ENCODE results near the gene RECQL5. TPM values are rescaled to one million over a fixed set of nuclear protein-coding genes. Genes with fewer than 3 reads are reported as not detected.

Gene RECQL5
- 18.7 to 27.1 TPM (median 26.1 TPM) in 5 replicates for total RNA-seq (2022; extraction: Qiagen RNA extraction; ENCODE audit: low read depth)

DNA sequence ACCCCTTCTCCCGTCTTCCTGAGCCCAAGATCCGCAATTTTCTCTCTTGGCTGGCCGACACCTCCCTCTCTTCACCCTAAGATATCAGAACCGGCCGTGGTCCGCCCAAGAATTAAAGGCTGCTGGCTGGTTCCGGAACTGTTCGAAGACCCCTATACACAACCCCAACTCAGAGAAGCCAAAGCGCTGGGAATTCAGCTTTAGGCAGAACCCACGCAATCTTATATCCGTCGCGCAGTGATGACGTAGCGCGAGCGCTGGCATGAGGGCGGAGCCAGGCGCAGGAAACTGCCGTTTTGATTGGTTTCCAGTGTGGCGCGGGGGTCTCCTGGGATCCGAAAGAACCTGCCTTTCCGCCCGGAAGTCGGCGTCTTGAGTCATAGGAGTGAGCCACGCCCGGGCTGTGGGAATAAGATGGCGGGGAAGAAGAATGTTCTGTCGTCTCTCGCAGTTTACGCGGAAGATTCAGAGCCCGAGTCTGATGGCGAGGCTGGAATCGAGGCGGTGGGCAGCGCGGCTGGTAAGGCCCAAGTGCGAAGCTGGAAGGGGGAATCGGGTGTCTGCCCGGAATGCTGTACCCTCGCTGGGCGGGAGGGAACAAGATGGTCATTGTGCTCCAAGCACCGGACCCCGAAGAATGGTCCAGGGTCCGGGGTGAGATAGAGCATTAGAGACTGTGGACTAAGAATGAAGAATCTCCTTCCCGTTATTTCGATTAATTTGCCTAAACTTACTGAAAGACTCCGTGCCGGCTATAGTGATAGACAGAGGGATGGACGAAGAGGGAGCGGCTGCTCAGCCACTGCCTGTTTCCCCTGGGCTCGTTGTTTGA is at the start of gene RECQL5, which contains the start of gene SAP30BP:
Gene RECQL5 (minus strand): TSS at position 196 of the 832 bp plus-strand sequence. CDS start 597 bp downstream, outside the sequence.
Gene SAP30BP (plus strand): TSS at position 380 of the 832 bp plus-strand sequence. CDS start 35 bp downstream, at position 415.

DNA sequence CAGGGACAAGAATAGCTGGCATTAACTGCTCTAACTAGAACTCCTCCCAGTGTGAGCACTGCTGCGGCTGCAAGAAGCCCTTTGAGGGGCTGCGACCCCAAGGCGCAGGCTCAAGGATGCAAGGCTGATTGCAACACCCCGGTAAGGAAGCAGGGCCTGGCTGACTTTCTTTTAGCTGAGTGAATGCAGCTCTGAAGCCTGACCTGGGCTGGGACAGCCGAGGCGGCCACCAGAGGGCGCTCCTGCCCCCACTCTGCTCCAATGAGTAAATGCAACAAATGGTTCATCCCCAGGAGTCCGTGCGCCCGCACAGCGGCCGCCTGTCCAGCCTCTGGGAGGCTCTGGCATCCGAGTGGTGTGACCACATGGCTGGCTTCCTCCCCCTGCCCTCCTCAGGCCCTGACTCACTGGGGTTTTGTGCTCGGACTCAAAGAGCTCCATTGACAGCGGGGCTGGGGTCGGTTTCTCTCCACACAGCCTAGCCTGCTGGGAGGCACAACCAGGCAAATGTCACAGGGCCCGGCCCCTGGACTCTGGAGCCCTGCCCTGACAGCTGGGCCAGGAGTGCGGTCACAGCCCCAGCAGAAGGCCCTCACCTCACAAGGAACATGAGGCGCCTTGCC is 34.0 kb downstream of the RECQL5 start, which contains the start of gene SMIM5:
Gene SMIM5 (plus strand): TSS at position 572 of the 623 bp plus-strand sequence. CDS start 6,768 bp downstream, outside the sequence.

DNA sequence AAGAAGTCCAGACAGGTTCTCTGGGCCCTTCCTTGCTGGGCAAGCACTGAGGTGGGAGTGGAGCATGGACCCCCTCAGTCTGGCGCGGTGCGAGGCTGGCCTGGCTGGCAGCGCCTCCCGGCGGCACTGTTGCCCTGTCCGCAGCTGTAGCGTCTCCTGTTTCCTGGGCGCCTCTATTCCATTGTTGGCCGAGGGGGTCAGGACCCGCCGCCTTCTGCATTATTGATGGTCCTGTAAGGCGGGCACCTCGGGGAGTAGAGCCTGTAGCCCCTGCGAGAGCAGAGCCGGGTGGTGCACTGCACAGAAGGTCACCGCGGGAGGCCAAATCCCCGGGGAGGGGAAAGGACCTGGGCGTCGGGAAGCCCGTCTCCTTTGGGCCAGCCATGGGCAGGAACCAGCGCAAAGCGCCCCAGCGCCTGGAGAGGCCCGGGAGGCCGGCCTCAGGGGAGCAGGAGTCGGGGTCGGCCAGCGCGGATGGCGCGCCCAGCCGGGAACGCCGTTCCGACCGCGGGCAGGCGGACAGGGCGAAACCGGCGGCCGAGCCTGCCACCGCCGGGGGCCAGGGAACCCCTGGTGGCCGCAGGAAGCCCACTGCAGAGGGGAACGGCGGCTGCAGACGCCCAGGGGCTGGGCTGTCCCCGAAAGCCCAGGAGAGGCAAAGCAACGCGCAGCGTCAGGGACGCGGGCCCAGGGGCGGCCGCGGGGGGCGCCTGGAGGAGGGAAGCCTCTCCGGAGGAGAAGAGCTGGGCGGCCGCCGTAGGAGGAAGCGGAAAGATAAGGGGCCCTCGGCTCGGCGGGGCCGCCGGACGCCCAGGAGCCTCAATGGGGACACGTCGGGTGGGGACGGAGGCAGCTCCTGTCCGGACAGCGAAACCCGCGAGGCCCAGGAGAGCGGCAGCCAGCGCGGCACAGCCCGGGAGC is 79.0 kb downstream of the RECQL5 start, which contains the start of gene MYO15B:
Gene MYO15B (plus strand): TSS at position 126 of the 921 bp plus-strand sequence. CDS start 258 bp downstream, at position 384.

Other genes starting within 250 kb of the RECQL5 start
- 41.1 to 55.0 TPM (median 45.5 TPM) in 5 replicates for gene TMEM94, start 210.5 kb downstream of the RECQL5 start, total RNA-seq (2022; extraction: Qiagen RNA extraction; ENCODE audit: low read depth)
- gene CASKIN2, start 151.6 kb downstream of the RECQL5 start, total RNA-seq (2022; extraction: Qiagen RNA extraction; ENCODE audit: low read depth): 8.2 to 12.4 TPM (median 11.1 TPM) in 5 replicates
- gene TSEN54, start 150.6 kb downstream of the RECQL5 start, total RNA-seq (2022; extraction: Qiagen RNA extraction; ENCODE audit: low read depth): 26.6 to 51.1 TPM (median 43.3 TPM) in 5 replicates
- 21.4 to 28.2 TPM (median 25.4 TPM) in 5 replicates for gene LLGL2, start 141.5 kb downstream of the RECQL5 start, total RNA-seq (2022; extraction: Qiagen RNA extraction; ENCODE audit: low read depth)
- gene MYO15B, start 79.4 kb downstream of the RECQL5 start, total RNA-seq (2022; extraction: Qiagen RNA extraction; ENCODE audit: low read depth): 45.2 to 59.3 TPM (median 52.1 TPM) in 5 replicates
- gene SMIM5, start 33.7 kb downstream of the RECQL5 start, total RNA-seq (2022; extraction: Qiagen RNA extraction; ENCODE audit: low read depth): 0.55 to 0.83 TPM (median 0.64 TPM) in 5 replicates
- 97.6 to 105 TPM (median 103 TPM) in 5 replicates for gene SAP30BP, start 184 bp upstream of the RECQL5 start, total RNA-seq (2022; extraction: Qiagen RNA extraction; ENCODE audit: low read depth)
- 44.5 to 54.7 TPM (median 48.0 TPM) in 5 replicates for gene ITGB4, start 54.3 kb upstream of the RECQL5 start, total RNA-seq (2022; extraction: Qiagen RNA extraction; ENCODE audit: low read depth)
- gene GALK1, start 98.0 kb upstream of the RECQL5 start, total RNA-seq (2022; extraction: Qiagen RNA extraction; ENCODE audit: low read depth): 51.8 to 72.3 TPM (median 62.1 TPM) in 5 replicates
- 24.8 to 36.3 TPM (median 30.6 TPM) in 5 replicates for gene UNK, start 117.7 kb upstream of the RECQL5 start, total RNA-seq (2022; extraction: Qiagen RNA extraction; ENCODE audit: low read depth)
- gene UNC13D, start 177.2 kb upstream of the RECQL5 start, total RNA-seq (2022; extraction: Qiagen RNA extraction; ENCODE audit: low read depth): 2.3 to 4.8 TPM (median 4.3 TPM) in 5 replicates
- 83.1 to 105 TPM (median 92.2 TPM) in 5 replicates for gene WBP2, start 188.2 kb upstream of the RECQL5 start, total RNA-seq (2022; extraction: Qiagen RNA extraction; ENCODE audit: low read depth)
- gene TRIM47, start 211.4 kb upstream of the RECQL5 start, total RNA-seq (2022; extraction: Qiagen RNA extraction; ENCODE audit: low read depth): 138 to 179 TPM (median 144 TPM) in 5 replicates
- gene TRIM65, start 229.8 kb upstream of the RECQL5 start, total RNA-seq (2022; extraction: Qiagen RNA extraction; ENCODE audit: low read depth): 32.2 to 45.2 TPM (median 37.3 TPM) in 5 replicates
- gene MRPL38, start 237.7 kb upstream of the RECQL5 start, total RNA-seq (2022; extraction: Qiagen RNA extraction; ENCODE audit: low read depth): 95.6 to 134 TPM (median 122 TPM) in 5 replicates

All from A549 treated with DMSO at 1 μM for 4 hours (cell line).